GM12878 (cell line): ENCODE measurements around the gene NOD2.

Experiments
- FOS ChIP-seq: IDR thresholded peaks from 3 replicates; pipeline ENCODE4 v1.6.1; 2011; ENCODE audit warnings: borderline replicate concordance; ENCODE audit not compliant: insufficient read length; ENCODE audit errors: extremely low read depth
- JUNB ChIP-seq: IDR thresholded peaks from 2 replicates; pipeline ENCODE4 v1.6.1; 2016; ENCODE audit warnings: antibody characterized with exemption, mild to moderate bottlenecking
- ZNF217 ChIP-seq: fragments of 450-650 bp; IDR thresholded peaks from 2 replicates; pipeline ENCODE4 v1.6.1; 2017; ENCODE audit warnings: antibody characterized with exemption, mild to moderate bottlenecking
- ZSCAN29 ChIP-seq: fragments of 450-650 bp; IDR thresholded peaks from 2 replicates; pipeline ENCODE4 v1.6.1; 2017; ENCODE audit warnings: mild to moderate bottlenecking, moderate library complexity
- TF ChIP-seq, protein P1 (sequence below): IDR thresholded peaks from 2 replicates; pipeline ENCODE4 v1.6.1; 2012; ENCODE audit warnings: low read depth, low read length, improper control_type of control experiment
- TF ChIP-seq, protein P2 (sequence below): IDR thresholded peaks from 2 replicates; pipeline ENCODE4 v1.6.1; 2012; ENCODE audit warnings: low read depth, low read length, improper control_type of control experiment
- TF ChIP-seq, protein P3 (sequence below), 3 experiments: IDR thresholded peaks in 2 of 3; conservative IDR thresholded peaks in 1 of 3; 2 replicates each; pipeline ENCODE4 v1.5.1; 2011; ENCODE audit warnings: low read depth in 3 of 3, low read length in 3 of 3, mild to moderate bottlenecking in 3 of 3, control low read depth in 2 of 3, moderate library complexity in 2 of 3, inconsistent platforms in 1 of 3, mixed read lengths in 1 of 3; ENCODE audit not compliant: control insufficient read depth in 2 of 3, insufficient read depth in 1 of 3; ENCODE audit errors: extremely low read depth in 1 of 3
- TF ChIP-seq, protein P4 (sequence below): fragments of 450-650 bp; formaldehyde crosslinking; IDR thresholded peaks from 2 replicates; pipeline ENCODE4 v1.4.0; 2022; ENCODE audit warnings: mild to moderate bottlenecking, moderate library complexity

DNA sequence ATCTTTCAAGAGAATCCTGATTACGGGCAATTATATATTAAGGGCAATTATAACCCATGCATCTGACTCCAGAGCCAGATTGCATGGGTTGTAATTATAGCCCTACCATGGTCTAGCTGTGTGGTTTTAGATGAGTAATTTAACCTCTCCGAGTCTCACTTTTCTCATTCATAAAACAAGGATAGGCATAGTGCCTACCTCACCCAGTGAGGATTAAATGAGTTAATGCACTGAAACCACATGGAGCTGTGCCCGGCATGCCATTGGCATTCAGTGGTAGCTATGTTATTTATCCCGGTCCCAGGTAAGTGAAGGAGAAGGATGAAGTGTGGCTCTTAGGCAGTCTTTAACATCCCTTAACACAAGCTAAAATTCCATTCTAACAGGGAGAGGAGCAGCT lies 18.6 kb upstream of the NOD2 start:
- TF ChIP-seq, protein P1, sequence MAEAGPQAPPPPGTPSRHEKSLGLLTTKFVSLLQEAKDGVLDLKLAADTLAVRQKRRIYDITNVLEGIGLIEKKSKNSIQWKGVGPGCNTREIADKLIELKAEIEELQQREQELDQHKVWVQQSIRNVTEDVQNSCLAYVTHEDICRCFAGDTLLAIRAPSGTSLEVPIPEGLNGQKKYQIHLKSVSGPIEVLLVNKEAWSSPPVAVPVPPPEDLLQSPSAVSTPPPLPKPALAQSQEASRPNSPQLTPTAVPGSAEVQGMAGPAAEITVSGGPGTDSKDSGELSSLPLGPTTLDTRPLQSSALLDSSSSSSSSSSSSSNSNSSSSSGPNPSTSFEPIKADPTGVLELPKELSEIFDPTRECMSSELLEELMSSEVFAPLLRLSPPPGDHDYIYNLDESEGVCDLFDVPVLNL = no peak
- TF ChIP-seq, protein P2, sequence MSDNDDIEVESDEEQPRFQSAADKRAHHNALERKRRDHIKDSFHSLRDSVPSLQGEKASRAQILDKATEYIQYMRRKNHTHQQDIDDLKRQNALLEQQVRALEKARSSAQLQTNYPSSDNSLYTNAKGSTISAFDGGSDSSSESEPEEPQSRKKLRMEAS = no peak
- TF ChIP-seq, protein P3, sequence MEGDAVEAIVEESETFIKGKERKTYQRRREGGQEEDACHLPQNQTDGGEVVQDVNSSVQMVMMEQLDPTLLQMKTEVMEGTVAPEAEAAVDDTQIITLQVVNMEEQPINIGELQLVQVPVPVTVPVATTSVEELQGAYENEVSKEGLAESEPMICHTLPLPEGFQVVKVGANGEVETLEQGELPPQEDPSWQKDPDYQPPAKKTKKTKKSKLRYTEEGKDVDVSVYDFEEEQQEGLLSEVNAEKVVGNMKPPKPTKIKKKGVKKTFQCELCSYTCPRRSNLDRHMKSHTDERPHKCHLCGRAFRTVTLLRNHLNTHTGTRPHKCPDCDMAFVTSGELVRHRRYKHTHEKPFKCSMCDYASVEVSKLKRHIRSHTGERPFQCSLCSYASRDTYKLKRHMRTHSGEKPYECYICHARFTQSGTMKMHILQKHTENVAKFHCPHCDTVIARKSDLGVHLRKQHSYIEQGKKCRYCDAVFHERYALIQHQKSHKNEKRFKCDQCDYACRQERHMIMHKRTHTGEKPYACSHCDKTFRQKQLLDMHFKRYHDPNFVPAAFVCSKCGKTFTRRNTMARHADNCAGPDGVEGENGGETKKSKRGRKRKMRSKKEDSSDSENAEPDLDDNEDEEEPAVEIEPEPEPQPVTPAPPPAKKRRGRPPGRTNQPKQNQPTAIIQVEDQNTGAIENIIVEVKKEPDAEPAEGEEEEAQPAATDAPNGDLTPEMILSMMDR (IDR thresholded peaks at IDR 0.05 in 2 of 3, conservative IDR thresholded peaks at IDR 0.05 in 1 of 3; ENCODE audit: control insufficient read depth in 2 of 3, extremely low read depth in 1 of 3, insufficient read depth in 1 of 3, low read depth in 3 of 3, low read length in 3 of 3) = no peak
- TF ChIP-seq ZNF217 (no peak), JUNB (no peak), ZSCAN29 (no peak), FOS (no peak)
- TF ChIP-seq, protein P4, sequence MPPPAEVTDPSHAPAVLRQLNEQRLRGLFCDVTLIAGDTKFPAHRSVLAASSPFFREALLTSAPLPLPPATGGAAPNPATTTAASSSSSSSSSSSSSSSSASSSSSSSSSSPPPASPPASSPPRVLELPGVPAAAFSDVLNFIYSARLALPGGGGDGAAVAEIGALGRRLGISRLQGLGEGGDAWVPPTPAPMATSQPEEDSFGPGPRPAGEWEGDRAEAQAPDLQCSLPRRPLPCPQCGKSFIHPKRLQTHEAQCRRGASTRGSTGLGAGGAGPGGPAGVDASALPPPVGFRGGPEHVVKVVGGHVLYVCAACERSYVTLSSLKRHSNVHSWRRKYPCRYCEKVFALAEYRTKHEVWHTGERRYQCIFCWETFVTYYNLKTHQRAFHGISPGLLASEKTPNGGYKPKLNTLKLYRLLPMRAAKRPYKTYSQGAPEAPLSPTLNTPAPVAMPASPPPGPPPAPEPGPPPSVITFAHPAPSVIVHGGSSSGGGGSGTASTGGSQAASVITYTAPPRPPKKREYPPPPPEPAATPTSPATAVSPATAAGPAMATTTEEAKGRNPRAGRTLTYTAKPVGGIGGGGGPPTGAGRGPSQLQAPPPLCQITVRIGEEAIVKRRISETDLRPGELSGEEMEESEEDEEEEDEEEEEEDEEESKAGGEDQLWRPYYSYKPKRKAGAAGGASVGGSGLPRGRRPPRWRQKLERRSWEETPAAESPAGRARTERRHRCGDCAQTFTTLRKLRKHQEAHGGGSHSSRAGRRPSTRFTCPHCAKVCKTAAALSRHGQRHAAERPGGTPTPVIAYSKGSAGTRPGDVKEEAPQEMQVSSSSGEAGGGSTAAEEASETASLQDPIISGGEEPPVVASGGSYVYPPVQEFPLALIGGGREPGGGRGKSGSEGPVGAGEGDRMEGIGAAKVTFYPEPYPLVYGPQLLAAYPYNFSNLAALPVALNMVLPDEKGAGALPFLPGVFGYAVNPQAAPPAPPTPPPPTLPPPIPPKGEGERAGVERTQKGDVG = no peak
